ENCODE measurements around the gene DNASE1L1.

DNA sequence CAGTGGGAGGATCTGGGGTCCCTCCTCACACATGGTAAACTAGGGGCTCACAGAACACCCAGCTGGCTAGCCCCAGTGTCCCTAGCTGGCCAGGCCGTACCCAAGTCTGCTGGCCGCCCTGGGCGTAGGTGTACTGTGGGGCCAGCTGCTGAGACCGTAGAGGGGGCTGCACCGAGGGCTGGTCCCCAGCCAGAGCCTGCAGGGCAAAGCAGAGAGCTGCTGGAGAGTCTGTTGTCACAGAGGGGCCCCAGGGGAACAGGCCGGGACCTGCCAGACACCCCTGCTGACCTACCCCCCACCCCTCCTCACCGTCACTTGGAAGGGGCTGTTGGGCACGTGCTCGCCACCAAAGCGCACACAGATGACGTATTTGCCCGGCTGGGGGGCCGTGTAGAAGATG lies 54.5 kb downstream of the DNASE1L1 start:
- TF ChIP-seq, protein P1, sequence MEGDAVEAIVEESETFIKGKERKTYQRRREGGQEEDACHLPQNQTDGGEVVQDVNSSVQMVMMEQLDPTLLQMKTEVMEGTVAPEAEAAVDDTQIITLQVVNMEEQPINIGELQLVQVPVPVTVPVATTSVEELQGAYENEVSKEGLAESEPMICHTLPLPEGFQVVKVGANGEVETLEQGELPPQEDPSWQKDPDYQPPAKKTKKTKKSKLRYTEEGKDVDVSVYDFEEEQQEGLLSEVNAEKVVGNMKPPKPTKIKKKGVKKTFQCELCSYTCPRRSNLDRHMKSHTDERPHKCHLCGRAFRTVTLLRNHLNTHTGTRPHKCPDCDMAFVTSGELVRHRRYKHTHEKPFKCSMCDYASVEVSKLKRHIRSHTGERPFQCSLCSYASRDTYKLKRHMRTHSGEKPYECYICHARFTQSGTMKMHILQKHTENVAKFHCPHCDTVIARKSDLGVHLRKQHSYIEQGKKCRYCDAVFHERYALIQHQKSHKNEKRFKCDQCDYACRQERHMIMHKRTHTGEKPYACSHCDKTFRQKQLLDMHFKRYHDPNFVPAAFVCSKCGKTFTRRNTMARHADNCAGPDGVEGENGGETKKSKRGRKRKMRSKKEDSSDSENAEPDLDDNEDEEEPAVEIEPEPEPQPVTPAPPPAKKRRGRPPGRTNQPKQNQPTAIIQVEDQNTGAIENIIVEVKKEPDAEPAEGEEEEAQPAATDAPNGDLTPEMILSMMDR (conservative IDR thresholded peaks at IDR 0.05; ENCODE audit: low read depth, low read length): no peak
- no peak for TF ChIP-seq EZH2 (IDR thresholded peaks at IDR 0.05; ENCODE audit: borderline replicate concordance, low read depth, low read length, poor library complexity, severe bottlenecking)

Measured in A673 (cell line).